Measurements from ENCODE around the gene PNPLA3.

Gene PNPLA3

DNA sequence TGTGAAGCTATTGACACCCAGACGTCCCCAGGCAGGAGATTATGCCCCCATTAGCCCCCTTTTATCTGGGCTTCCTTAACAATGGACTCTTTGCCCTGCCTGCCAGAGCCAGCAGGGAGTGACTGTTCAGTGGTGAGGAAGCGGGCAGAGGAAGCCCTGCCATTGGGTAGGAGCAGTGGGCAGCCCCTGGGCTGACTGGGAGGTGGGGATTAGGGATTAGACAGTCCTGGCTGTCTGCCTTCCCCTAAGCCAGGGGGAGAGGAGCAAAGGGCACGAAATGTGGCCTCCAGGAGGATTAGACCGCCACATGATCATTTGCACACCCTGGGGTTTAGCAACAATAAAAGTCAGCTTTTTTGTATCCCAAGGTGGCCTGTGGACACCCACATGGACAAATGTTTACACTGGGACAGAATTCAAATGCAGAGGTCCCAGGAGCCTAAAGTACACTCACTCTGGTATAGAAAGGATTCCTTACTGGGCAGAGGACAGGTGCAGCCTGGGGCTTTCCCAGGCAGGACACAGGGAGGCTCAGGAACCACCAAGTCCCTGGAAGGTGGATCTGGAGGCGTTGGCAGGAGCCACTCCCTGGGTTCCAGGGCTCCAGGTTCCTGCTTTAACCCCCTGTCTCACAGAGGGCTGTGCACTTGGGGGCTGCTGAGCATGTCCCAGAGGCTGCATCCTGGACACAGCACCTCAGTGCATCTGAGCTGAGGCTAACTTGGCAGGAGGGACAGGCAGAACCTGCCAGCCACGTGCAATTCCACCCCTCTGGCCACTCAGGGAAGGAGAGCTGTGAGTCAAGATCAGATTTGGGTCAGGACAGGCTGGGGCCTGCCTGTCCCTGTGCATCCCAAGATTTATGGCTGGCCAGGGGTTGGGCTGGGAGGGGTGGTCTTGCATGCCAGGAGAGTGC is 2.1 kb downstream of the PNPLA3 start:
- DNase-seq (ENCODE audit: low read depth): no peak

DNA sequence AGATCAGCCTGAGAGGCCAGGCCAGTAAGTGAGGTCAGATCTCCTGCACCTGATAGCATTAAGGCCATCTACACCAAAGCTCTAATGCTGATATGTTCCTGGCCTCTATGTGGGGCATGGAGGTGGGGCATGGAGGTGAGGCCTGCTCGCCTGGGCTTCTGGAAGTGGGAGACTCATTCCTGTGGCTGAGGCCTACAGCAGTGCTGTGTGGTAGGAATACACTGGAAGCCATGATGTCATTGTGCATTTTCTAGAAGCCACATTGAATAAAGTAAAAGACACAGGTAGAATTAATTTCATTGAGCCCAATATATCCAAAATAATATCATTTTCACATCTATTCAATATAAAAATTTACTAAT is 2.7 kb downstream of the PNPLA3 start:
- DNase-seq (ENCODE audit: low read depth): no peak

DNA sequence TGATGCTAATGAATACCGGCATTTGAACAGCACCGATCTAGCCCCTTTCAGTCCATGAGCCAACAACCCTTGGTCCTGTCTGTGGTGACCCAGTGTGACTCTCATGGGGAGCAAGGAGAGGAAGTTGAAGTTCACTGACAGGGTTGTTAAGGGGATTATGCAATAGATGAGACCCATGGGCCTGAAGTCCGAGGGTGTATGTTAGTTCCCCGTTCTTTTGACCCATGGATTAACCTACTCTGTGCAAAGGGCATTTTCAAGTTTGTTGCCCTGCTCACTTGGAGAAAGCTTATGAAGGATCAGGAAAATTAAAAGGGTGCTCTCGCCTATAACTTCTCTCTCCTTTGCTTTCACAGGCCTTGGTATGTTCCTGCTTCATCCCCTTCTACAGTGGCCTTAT is 4.9 kb downstream of the PNPLA3 start:
- no peak for DNase-seq (ENCODE audit: low read depth)

DNA sequence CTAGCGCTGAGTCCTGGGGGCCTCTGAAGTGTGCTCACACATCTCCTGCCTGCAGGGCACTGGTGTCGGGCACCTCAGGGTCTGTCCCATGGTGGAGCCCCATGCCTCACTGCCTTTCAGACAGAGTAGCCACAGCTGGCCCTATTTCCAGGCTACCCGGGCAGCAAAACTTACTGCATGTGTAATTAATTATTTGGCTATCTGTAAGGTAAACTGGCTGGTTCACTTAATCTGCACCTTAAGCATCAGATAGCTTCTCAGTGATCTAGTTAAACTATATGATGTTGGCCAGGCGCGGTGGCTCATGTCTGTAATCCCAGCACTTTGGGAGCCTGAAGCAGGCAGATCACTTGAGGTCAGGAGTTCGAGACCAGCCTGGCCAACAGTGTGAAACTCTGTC is 5.3 kb downstream of the PNPLA3 start:
- no peak for DNase-seq (ENCODE audit: low read depth)

DNA sequence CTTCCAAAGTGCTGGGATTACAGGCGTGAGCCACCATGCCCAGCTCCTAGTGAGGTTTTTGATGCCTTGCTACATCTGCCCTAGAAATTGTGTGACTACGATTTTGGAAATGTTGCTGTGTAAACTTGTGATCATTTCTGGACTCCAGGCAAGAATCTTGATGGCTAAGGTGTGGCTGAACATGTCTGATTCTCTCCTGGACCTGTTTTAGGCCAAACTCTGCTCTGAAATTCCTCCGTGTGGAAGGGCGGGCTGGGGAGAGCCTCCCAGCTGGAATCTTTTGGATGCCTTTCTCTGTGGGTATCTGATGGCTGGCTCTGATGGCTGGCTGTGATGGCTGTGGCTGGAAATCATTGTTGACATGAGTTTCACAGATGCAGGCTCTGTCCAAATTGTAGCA is 8.2 kb downstream of the PNPLA3 start:
- no peak for DNase-seq (ENCODE audit: low read depth)

DNA sequence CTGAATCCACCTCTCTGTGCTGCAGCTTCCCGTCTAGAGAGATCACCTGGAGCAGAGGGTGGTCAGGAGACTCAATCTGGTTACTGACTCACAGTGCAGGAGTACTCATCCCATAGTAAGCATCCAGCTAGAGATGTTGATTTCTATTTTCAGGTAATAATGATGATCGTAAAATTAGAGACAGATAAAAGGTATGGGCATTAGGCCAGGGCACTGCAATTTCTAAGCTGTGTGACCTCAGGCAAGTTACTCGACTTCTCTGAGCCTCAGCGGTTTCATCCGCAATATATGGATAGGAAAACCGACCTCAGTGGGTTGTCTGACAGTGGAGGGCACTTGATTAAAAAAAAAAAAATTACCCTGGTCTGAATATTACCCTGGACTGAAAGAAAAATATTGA is 17.8 kb downstream of the PNPLA3 start:
- no peak for DNase-seq (ENCODE audit: low read depth)

DNA sequence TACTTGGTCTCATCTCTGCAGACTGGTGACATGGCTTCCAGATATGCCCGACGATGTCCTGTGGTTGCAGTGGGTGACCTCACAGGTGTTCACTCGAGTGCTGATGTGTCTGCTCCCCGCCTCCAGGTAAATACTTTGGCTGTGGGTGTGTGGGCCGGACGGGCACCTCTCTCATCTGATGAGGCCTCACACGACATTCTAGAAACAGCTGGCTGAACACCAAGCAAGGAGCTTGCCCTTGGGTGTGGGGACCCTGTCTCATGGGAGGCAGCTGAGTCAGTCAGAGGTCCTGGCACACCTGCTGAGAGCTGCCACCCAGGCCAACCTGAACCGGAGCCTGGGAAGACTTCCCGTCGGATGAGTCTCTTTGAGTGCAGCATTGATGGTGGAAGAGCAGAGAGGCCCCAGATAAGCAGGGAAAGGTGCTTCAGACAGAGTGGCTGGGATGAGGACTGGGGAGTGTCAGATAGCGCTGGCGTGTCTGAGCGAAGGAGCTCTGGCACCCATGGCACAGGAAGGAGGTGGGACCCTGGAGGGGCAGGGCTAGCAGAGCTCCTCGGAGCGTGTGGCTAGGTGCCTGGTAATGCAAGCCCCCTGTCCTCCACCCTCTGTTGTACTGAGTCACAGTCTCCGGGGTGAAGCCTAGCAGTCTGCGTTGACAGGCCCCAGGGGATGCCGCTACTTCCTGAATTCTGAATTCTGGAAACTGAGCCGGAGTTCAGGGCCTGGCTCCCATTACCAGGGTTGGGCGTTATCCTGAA is 21.2 kb downstream of the PNPLA3 start:
- no peak for DNase-seq (ENCODE audit: low read depth)

DNA sequence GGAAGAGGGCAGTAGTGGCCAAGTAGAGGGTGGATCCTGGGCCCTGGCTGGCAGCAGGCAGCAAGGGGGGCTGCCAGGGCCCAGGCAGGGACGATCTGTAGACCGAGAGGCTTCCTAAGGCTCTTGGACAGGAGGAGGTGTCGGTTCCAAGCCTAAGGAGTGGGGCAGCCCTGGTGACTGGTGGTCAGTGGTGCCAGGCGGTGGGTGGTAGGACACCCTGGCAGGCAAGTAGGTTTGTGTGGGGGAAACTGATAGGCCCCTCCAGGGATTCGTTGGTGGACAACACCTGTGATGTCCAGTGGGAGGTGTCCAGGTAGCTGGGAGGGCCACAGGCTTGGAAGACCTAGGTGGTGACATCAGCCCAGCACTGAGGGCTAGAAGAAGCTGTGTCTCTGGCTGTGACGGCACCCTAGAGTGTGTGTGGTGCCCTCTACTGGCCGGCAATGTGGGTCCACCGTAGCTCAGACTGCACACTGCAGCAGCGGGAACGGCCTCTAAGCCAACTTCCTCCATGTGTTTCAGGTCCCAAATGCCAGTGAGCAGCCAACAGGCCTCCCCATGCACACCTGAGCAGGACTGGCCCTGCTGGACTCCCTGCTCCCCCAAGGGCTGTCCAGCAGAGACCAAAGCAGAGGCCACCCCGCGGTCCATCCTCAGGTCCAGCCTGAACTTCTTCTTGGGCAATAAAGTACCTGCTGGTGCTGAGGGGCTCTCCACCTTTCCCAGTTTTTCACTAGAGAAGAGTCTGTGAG is 22.2 kb downstream of the PNPLA3 start:
- peak; percentile 39 for DNase-seq (ENCODE audit: low read depth)

DNA sequence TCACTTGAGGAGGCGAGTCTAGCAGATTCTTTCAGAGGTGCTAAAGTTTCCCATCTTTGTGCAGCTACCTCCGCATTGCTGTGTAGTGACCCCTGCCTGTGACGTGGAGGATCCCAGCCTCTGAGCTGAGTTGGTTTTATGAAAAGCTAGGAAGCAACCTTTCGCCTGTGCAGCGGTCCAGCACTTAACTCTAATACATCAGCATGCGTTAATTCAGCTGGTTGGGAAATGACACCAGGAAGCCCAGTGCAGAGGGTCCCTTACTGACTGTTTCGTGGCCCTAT is 22.7 kb downstream of the PNPLA3 start:
- DNase-seq (ENCODE audit: low read depth): no peak

DNA sequence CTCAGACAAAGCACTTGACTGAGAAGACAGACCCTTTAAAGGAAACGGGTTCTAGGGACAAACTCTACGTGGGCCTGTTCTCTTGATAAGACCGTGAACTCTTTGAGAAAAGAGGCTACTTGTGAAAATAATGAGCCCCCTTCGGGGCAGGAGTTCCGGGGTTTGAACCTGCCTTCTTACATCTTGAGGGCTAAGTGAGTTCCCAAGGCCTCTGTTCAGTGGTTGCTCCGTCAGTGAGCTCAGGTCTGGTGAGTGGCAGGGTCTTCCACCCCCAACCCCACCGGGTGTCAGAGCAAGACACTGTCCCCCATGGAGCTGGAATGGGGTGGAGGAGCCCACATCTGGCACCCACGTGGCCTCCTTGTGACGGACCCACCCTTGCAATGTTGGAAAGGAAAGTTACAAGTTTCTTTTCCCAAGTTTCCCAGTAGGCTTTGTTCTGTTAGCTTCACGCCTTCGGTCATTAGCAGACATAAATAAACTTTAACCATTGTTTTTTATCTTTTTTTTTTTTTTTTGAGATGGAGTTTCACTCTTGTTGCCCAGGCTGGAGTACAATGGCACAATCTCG is 25.3 kb downstream of the PNPLA3 start:
- no peak for DNase-seq (ENCODE audit: low read depth)

DNA sequence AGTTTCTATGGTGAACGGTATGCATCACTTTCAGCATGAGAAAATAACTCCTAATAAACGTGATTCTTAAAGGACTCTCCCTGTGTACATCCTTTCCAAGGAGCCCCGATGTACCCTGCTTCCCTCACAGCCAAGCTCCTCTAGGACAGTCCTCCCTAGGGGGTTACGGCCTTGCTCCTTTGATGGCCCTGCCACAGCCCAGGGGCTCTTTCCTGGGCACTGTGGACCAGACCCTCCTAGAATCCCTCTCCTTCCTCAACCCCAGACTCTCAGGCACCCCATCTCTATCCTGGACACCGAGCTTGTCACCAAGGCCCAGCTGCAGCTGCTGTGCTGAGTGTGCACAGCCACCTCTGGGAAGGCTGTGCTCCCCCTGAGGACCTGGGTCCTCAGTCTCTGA is 27.8 kb downstream of the PNPLA3 start:
- no peak for DNase-seq (ENCODE audit: low read depth)

DNA sequence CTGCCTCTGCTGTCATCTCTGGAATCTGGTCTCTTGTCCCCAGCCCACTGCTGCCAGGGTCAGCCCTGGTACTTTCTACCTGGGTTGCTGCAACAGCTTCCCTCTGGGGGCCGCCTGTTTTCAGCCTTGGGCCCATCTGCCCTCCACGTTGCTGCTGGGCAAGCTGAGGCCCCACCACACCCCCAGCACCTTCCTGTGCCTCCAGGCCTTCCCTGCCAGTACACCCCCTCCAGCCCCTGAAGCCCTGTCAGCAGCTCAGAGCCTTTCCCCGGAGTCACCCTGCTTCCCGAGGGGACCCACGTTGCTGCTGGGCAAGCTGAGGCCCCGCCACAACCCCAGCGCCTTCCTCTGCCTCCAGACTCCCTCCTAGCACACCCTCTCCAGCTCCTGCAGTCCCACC is 28.4 kb downstream of the PNPLA3 start:
- DNase-seq (ENCODE audit: low read depth): no peak

DNA sequence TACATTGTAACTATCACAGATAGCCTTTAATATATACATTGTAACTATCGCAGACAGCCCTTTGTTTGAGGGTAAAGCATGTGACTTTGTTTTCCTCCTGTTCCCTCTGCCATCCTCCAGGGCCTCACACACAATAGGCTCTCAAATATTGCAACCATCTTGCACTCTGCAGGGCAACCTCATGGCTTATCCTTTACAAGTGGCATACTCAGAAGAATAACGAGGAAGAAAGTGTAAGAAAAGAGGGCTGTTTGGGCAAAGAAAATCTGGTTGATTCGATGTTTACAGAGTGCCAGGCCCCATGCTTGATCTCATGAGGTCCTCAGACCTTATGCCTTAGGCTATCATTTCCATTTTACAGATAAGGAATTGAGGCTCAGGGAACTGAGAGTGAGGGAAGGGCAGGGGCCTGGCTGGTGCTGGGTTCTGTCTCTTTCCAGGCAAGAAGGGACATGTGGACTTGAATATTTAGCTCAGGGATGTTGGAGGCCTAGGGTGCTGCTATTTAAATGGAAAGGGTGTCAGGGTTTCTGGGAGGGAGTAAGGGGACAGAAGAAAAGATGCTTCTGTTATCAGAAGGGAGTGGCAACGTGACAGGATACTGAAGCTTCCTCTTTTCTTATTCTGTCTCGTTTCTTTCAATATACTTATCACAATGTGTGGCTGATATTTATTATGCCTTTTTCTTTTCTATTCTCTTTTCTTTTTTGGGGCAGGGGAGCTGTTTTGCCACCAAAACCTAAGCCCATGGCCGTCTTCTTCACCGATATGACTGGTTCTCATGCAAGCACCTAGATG is 30.6 kb downstream of the PNPLA3 start:
- no peak for DNase-seq (ENCODE audit: low read depth)

DNA sequence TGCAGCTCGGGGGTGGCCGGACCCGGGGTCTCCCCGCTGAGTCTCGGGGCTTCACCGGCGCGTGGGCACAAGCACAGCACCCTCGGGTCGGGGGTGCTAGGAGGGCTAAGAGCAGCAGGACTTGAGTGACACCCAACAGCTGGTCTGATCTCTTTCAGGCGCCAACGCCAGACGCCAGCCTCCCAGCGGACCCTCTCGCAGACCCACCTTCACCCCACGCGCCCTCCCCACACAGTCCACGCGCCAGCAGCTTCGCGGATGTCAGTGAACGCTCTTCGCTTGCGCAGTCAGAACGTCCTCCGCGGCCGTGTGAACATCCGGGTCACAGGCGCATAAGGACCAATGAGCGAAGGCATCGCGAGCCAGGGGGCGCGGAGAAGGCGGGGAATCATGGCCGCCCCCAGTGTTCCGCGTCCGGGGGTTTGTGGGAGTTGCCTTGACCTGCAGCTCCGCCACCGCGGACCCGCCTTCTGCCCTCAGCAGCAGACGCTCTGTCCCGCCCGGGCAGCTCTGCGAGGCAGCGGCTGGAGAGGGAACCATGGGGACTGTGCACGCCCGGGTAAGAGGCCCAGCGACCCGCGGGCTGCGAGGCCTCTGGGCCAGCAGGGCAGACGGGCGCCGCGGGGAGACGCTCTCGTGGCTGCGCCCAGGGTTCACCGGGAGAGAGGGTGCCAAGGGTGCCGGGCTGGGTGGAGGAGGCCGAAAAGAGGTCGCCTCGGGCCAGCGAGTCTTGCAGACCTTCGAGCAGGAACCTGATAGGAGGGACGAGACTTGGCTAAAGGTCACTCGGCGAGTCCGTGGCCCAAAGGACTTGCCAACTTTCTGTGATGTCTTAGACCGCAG is 31.7 kb downstream of the PNPLA3 start, which contains the start of gene SAMM50:
Gene SAMM50 (plus strand): TSS at position 403 of the 843 bp plus-strand sequence. CDS start 136 bp downstream, at position 539.
- peak; percentile 78 for DNase-seq (ENCODE audit: low read depth)

DNA sequence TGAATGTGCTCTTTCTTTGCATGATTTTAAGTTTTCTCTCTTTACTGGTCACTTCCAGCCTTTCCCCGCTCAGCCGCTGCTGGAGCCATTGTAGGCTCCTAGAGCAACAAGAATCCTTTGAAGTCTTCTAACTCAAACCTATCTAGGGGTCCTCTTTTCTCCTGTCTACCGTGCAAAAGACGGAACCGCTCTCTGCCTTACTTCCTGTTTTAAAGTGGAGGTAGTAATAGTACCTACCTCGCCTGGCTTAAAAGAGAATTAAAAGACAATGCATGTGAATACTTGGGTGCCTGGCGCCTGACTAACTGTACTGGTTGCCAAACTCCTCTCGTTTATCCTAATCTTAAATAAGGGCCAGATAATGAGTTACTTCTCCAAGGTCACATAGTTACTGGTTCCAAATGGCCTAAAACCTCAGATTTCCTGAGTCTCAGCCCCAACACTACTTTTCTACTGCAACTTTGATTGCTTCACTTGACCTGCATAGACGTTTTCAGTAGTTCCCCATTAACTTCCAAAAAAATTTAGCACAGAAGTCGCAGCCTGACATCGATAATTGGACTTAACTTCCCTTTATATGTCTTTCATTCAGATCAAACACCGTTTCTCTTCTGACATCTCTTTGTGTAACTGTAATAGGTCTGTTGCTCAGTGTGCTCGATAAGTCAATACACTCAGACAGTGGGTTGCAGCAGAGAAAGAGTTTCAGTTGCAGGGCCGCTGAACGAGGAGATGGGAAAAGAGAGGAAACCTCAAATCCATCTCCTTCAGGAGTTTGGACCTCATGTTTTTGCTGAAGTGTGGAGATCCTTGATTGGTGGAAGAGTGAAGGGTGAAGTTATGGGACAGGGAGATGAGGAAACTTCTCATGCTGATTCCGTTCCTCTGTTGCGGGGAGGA is 32.5 kb downstream of the PNPLA3 start:
- no peak for DNase-seq (ENCODE audit: low read depth)

DNA sequence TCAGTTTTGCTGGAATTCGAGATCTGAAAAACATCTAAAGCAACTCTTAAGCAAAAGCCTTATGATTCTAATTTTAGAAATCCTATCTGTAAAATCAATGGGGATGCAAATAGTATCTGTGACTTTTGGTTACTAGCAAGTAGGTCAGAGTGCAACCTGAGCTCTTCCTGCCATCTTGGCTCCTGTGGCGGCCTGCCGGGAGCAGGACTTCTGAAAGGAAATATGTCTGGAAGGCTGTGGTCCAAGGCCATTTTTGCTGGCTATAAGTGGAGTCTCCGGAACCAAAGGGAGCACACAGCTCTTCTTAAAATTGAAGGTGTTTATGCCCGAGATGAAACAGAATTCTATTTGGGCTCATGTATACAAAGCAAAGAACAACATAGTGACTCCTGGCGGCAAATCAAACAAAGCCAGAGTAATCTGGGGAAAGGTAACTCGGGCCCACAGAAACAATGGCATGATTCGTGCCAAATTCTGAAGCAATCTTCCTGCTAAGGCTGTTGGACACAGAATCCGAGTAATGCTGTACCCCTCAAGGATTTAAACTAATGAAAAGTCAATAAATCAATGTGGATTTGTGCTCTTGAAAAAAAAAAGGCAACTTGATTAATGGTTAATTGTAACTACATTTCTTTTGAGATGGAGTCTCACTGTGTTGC is 33.3 kb downstream of the PNPLA3 start:
- no peak for DNase-seq (ENCODE audit: low read depth)

DNA sequence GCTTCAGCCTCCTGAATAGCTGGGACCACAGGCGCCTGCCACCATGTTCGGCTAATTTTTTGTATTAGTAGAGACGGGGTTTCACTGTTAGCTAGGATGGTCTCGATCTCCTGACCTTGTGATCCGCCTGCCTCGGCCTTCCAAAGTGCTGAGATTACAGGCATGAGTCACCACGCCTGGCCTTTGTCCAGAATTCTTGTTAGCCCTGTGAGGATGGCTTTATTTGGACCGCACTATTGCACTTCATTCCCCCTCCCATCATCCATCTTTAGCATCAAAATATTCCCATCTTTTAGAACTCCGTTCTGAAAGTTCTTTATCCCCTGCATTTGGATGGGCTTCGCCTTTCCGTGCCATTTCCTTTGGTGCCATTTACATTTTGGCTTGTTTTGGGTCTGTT is 34.3 kb downstream of the PNPLA3 start:
- DNase-seq (ENCODE audit: low read depth): no peak

DNA sequence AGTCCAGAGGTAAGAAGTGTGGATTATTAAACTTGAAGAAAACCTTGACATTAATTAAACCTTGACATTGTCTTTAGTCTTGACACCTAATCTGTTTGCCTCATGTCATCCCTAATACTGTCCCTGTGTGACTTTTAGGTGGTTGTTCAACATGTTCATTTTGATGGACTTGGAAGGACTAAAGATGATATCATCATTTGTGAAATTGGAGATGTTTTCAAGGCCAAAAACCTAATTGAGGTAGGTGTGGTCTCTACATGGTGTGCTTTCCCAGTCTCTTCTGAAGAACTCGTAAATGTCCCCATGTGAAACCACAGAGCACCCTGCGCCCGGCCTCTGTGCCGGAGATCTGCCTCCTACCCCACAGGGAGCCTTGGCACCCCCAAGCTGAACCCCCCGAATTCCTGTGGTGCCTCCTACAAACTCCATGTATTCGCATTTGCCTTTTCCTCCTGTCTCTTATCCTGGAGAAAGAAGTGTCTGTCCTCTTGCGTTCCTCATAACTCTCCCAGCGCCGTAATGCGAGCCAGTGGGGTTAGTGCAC is 40.8 kb downstream of the PNPLA3 start:
- DNase-seq (ENCODE audit: low read depth): no peak

DNA sequence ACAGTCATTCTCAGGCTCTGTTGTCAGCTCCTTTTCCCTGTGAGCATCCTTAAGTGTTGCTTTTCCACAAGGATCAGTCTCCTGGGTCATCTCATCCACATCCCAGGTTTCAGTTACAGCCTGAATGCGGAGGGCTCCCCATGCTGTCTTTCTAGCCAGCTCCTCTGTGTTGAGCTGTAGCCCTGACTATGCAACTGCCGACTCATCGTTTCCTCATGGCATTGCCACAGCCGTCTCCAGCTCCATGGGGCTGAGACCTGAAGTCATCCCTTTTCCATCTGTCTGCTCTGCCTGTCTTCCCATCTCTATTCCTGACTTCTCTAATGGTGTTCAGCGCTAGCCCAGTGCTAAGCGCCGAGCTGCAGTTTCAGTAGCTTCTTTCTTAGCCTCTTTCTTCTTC is 43.5 kb downstream of the PNPLA3 start:
- DNase-seq (ENCODE audit: low read depth): no peak

All from stimulated activated CD8-positive, alpha-beta memory T cell treated with anti-CD3 and anti-CD28 coated beads, Interleukin-15, amount 100 ng/mL, for 24 hours (primary cell).